HG02970 (cell line): Measurements from ENCODE around the gene ZNF516.

ENCODE experiments used
- ATAC-seq: cut with Tn5 transposase; IDR thresholded peaks from one replicate; pipeline ENCODE4 v1.9.1; 2021; ENCODE audit warnings: mild to moderate bottlenecking, moderate library complexity, moderate number of reproducible peaks; ENCODE audit not compliant: unreplicated experiment, low FRiP score

Gene ZNF516

DNA sequence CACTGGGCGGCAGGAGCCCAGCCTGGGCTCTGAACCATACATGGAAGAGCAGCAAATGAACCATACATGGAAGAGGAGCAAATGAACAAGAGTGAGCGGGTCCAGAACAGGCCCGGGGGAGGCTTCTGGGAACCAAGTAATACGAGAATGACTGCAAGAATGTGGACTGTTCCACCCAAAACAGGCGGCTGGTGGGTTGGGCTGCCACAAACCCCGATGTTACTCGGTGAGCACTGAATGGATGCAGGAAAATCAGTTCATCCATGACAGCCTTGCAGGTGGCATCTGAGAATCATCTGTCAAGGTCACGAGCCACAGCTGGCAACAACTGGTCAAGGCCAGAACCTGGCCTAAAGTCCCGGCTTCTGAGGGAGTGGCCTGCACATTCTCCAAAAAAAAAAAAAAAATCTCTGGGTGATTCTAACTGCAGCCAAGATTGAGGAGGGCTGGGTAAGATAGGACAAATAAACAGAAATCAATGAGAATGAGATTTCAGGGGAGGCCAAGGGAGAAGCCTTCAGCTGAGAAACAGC lies 106.1 kb downstream of the ZNF516 start:
- ATAC-seq = no peak

DNA sequence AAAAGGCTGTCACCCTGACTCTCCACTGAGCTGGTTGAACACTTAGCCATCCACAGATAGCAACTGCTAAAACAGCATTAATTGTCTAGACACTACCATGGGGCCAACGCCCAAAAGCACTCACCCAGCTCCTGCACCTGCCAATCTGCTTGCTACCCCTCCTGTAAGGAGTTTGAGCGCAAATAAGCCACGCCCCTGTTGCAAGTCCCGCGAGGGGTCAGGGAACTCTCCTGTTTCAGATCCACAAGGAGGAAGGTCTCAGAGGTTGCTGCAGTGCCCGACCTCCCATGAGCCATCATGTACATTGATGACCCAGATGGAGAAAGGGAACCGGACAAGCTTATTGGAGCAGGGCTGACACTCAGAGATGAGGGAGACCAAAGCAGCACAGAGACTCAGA lies 106.8 kb downstream of the ZNF516 start:
- ATAC-seq = no peak

DNA sequence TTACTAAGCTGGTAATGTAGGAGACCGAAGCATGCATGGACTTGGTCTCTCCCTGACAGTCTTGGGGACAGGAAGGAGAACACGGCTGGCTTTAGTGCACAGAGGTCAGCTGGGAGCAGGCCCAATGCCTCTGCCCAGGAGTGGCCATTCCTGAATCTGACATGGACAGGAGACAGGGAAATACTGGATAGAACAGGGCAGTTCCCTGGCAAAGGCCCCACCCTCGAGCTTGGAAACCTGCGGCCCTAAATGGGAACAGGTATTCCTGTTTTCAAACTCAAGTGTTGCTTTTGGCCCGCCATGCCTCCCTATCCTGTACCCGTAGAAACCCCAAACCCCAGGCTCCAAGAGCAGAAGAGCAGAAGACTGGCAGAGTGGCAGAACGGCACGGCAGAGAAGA lies 107.4 kb downstream of the ZNF516 start:
- no peak for ATAC-seq

DNA sequence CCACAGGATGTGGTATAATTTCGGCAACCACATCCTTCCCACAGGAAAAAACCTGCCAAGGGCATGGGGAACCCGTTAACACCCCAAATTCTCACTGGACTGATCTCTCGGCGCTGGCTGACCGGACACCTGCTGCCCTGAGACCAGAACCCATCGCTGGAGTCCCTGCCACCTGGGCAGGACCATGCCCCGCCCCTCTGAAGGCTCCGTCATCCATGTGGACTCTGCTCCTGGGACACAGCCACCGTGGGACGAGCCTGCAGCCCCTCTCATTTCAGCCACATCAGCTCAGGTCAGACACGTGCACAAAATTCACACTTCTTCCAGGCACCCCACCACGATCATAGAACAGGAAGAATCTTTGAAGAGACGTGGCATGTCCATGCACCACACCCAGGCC lies 108.2 kb downstream of the ZNF516 start:
- ATAC-seq = no peak

DNA sequence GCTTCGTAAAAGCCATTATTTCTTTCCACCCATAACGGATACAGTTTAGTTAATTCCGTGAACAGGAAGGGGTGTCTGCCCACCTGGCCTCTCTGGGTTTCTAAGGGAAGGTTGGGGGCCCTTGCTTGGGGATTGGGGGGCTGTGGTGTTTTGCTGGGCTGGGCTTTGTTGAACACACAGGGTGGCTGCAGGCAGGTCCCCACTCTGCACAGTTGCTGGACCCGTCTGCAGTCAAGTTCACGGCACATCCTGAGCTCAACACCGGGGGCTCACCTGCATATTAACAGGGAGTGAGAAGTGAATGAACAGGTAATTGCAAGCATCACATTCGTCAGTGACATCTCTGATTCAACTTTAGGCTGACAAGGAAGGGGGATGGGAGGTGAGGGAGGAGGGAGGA lies 109.0 kb downstream of the ZNF516 start:
- ATAC-seq = no peak

DNA sequence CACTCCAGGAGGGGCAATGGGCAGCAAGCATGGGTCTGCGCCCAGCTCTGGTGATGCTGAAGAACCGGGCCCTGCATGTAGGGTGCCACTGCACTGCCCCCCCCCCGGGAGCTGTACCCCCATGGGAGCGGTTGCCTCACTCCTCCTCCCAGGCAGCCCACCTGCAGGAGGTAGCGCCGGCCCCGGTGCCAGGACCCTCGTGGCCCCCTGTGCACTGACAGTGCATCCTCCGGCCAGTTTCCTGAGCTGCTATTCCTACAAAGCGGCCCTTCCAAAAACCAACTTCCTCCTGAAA lies 109.4 kb downstream of the ZNF516 start:
- ATAC-seq = no peak

DNA sequence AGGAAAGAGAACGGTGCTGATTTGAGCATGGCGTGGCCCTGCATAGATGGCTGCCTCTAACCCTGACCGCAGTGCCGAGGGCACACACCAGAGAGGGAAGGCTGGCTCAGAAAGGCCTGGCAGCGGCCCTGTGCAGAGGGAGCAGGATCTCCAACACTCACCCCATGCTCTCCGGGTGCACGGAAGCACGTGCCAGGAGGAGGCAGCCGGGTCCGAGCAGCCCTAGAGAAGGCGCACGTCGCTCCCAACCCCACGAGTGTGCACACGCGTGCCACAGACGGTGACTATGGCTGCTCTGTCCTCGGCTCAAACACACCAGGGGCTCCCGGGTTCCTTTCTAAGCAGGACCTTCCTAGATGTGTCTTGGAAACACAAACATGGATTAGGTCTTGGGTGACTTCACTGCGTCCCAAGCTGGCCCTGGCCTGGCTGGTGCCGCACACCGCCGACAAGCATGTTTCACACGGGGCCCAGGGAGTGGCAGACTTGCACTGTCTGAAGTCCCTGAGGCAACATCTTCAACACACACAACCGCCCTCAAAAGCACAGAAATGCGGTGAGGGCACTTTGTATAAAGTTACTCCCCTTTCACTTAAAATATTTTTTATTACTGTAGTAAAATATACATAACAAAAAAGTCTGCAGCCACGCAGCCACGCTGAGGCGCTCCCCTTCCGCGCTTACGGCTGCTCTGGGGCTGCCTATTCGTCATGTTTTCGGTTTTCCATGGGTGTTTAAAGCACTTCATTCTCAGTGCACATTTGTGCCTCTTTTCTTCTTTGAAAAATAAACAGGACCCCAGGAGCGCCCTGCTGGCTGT lies 110.0 kb downstream of the ZNF516 start:
- no peak for ATAC-seq

DNA sequence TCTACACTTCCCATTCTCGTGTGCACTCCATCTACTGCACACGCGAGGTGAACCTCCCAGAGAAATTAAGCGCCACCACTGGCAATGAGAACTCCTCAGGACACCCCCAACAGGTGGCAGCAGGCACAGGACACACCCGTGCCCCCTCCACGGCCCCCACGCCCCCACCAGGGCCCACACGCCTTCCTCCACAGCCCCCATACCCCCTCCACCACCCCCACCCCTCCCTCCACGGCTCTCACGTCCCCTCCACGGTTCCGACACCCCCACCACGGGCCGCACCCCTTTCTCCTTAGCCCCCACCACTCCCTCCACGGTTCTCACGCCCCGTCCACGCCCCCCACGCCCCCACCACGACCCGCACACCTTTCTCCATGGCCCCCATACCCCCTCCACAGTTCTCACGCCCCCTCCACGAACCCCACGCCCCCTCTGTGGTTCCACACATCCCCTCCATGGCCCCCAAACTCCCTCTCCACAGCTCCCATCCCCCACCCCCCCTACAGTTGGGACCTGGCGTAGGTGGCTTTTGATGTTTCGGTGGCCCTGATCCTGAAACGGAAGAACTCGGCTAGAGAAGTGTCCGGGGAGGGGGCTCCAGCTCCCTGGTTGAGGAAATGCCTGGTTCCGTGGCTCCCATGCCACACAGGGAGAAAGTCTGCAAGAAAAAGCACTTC lies 110.8 kb downstream of the ZNF516 start:
- ATAC-seq = no peak

DNA sequence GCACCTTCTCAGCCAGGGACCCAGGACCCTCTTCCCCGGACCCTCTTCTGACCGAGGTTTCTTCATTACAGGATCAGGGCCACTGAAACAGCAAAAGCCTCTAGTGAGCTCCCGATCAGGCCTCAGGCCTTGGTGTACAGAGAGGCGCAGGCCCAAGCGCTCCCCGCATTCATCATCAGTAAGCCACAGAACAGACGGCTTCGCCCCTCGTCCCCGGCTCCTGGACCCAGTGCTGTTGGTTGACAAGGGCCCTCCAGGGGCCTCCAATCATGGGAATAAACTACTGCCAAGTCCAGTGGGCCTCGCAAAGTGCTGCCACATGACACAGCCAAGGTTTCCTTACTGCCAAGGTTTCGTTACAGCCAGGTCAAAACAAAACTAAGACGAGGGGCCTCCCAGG lies 111.4 kb downstream of the ZNF516 start:
- ATAC-seq = no peak

DNA sequence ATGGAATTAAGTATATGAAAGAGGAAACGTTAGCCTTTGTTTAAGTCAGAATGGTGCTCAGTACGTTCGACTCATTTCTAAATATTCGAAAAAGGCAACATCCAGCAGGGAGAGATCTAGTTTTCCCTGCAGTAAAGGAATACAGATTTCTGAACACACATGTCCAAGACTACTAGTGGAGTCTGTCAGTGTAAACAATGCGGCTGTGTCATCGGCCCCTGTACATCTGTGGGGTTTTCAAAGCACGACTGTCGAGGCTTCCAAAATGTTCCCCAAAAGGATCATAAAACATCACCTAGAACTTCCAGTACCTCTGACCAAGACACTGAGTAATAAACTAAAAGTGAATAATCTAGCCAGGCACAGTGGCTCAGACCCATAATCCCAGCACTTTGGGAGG lies 112.8 kb downstream of the ZNF516 start:
- no peak for ATAC-seq

DNA sequence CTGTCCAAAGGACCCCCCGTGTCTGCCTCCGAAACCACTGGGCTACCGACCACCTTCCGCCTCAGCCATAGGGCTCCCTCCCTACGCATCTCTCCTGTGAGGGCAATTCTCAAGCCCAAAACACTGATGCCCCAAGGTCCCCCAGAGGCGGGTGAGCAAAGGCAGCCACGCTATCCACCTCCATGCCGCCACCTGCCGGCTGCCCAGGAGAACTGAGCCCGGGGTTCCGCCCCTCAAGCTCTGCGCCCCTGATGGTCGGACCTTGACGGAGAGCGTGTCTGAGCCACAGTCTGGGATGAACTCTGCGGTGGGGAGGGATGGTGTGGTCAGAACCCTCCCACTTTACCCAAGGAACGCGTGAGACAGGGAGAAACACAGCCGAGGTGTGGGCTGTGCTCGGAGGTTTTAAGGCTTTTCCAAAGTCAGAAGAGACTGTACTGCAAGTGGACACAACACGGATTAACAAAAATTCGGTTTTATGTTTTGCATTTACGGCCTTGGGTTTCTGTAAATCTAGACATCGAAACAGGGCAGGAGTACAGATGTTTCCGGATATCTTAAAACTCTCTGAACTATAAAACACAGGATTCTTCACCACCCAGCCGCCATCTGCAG lies 114.1 kb downstream of the ZNF516 start:
- no peak for ATAC-seq

DNA sequence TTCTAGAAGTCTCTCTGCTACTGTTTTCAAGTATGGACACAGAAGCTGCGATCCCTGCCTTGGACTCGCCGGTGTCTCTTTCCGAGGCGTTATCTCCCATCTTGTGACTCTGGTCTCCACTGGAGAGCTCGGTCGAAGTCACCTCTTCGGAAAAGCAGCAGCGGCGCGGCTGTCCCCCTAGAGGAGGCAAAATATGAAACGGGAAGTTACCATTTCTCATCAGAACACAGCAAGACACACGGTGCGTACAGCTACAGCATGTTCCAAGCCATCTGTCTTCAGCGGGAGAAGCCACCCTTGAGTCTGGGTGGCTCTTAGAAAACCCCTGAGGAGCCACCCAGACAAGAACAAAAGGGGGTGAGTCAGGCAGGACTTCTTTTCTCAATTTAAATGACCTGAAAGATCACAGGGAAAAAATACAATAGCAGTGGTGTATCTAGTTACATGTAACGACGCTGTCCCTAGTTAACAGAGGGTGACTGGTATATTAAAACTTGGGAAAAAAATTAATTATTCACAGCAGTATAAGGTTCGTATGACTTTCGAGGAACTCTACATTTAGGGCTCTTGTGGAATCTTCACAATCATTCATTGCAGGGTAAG lies 114.8 kb downstream of the ZNF516 start:
- no peak for ATAC-seq

DNA sequence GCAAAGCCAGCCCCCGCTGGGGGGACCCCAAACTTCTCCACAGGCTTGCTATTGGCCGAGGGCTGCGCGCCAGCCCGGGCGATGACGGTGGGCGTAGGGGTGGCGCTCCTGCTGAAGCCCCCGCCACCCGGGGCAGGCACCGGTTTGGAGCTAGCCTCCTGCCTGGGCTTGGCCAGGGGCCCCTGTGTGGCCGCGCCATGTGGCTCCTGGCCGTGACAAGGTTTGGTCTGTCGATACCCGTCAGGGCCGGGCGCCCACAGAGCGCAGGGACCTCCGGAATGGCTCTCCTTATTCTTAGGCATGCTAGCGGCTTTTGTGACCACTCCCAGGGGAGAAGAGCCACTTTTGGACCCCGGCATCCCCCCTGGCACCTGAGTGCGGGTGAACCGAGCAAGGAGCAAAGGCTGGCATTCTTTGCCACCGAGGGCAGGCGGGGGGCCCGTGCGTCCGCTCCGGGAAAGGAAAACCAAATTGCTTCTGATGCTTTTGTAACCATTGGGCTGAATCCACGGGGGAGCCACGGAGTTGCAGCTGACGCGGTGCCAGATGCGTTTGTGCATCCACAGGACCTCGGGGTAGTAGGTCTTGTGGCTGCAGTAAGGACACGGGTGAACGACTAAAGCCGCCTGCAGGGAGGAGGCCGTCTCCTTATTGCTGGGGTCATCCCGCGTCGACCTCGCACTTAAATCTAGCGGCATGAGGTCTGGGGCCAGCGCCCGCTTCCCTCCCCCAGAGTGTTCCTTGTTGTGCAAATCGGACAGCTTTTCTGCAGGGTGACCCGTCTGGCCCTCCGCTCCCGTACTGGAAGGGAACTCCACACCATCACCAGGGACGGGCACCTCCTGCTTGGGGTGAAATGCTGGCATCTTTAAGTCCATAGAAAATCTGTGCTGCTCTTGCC lies 115.6 kb downstream of the ZNF516 start:
- ATAC-seq = no peak

DNA sequence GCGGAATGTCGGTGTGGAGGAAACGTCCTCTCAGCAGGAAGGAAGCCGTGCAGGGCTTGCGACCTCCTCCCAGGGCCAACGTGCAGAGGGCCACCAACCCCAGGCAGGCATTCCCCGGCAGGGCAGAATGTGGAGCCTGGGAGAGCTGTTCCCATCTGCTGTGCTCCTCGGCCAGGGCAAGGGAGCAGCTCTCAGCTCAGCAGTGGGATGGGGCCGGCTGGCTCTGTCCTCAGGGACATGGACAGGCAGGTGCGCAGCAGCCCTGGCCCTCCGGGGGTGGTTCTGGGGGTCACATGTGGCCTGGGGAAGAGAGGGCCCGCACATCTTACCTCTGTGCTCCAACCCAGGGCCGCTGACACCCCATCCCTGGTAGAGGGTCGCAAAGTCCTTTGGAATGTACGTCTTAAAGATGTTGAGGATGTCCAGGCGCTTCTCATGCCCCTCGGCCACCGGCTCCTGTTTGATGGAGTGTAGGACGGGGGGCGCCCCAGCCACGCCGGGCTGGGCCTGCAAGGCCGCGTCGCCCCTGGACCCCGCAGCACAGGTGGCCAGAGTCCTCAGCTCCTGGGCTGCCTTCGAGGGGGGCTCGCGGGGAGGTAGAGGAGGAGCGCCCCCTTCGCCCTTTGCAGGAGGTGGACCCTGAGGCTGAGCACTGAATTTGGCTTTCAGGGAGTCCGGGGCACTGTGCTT lies 116.4 kb downstream of the ZNF516 start:
- ATAC-seq = no peak

DNA sequence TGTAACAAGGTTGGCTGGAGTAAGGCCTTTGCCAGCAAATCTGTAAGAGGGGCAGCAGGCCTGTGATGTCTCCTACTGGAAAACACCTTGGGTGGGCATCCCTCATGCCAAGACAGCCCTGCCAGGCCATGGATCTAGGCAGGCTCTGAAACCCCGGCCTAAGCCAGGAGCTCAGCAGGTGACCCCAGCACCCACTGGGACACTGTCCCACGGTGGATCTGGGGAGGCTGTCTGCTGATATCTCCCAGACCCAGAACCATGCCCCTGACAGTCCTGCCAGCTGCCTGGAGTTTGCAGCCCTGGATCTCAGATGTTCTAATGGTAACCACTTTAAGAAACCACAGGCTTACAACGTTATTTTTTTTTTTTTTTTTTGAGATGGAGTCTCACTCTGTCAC lies 117.7 kb downstream of the ZNF516 start:
- no peak for ATAC-seq

DNA sequence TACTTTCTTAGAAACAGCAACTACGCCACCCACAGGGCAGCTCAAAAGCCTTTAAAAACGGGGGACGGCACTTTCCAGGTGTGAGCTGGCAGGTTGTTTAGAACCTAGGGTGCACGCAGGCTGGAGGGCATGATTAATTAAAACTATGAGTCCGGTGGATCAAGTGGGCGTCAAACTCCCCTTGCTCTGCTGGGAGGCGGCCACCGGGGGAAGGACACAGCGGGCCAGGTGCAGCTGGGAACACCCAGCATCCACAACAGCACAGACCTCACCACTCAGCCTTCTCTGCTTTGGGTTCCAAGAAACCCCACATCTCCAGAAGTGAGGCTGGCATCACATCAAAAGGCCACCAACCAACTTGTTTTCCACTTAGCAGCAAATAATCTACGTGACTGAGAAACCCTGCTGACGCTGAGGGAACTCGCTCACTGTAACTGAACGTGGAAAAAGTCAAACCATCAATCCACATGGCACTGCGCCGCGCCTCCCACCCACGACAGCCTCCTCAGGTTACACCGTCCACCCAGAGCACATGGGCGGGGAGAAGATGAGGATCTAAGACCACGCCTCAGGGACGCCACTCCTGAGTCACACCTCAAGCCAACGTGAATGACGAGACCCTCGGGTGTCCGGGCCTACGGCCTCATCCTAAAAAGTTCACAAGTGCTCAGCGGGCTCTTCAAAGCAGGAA lies 118.2 kb downstream of the ZNF516 start:
- ATAC-seq = no peak

DNA sequence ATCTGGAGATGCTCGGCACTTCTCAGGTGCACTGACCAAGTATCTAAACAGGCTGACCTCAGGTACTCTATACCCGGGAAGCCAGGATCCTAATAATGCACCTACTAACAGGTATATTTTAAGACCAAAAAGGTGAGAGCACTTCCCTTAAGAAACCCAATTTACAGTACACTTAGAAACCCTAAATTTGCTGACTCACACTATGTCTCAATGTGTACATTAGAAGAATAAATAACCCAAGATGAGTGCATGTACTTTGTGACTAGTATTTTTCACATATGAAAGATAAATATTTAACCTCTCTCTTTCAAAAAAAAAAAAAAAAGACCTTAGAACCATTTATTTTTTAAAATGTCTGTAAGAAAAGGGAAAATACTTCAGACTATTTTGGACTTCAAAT lies 118.8 kb downstream of the ZNF516 start:
- ATAC-seq = no peak

DNA sequence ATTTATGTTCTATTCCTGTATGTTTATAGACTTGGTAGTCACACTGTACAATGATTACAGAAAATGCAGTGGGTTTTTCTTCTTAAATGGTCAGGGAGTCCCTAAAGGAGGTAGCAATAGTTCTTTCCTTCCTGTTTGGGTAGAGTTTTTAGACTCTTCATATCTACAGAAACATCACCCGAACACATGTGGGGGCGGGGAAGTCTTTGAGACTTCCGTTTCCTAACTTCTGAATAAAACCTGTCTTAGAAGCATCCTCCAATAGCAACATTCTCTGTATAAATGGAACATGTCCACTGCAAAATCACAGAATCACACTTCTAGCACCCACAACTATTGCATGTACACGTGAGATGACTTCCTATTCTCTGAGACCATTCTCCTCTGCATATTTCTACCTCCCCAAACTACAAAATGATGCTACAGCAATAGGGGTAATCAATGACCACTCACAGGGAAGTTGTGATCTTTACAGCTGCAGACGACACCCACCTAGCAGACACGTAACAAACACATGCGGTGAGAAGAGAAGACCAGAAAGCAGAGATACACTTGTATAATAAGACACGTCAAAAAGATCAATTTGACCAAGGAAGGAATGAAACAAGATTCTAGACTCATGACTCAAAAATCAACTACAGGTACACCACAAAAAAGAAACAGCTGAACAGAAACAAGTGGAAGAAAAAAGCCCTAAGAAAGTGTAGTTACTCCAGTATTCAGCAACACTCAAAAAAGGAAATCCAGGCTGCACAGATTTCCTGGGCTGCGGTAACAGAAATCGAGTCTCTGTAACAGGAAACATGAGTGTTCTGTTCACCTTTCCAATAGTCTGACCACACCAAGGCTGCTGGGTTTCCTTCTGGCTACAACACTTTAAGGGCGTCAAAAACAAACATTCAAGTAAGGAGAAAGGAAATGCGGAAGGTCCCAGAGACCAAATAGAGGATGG lies 120.4 kb downstream of the ZNF516 start:
- peak; percentile 75 for ATAC-seq
